Bone marrow (tissue), 2 donors: ENCODE measurements around the gene FILIP1L.

Experiments used
- DNase-seq, 2 donors: peaks; one replicate each; lab custom pipeline; 2025; lab: John Stamatoyannopoulos, UW

FILIP1L gene

GRCh38 chr3:100009276-100010086 is 104.8 kb downstream of the FILIP1L start:
- no peak for DNase-seq

DNA sequence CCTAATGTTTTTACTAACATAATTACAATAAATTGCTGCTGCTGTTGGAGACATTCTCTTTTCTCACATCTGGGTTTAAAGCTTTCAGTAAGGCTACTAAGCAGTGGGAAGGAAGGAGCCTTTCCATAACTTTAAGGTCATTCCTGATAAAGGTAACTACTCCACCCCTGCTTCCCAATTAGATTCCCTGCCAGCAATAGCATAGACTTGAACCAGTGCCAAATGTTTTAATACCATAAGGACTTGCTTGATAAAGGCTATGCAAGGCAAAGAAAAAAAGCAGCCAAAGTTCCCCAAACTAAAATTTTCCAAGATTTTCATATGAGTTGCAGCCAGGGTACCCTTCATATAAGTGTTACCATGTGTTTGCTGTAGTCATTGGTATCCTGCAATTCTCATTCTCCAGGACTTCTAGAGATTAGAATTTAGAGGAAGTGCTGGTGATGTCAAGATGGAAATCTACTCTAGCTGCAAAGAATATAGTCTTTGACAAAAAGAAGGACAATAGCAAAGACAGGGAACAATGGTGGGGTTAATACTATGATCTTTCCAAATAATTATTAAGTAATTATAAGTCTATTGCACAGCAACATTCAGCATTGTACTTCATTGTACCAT is 106.1 kb downstream of the FILIP1L start:
- DNase-seq = no peak

- DNase-seq = no peak
These were observed 107.0 kb downstream of the FILIP1L start for GRCh38 chr3:100007313-100007712.

DNA sequence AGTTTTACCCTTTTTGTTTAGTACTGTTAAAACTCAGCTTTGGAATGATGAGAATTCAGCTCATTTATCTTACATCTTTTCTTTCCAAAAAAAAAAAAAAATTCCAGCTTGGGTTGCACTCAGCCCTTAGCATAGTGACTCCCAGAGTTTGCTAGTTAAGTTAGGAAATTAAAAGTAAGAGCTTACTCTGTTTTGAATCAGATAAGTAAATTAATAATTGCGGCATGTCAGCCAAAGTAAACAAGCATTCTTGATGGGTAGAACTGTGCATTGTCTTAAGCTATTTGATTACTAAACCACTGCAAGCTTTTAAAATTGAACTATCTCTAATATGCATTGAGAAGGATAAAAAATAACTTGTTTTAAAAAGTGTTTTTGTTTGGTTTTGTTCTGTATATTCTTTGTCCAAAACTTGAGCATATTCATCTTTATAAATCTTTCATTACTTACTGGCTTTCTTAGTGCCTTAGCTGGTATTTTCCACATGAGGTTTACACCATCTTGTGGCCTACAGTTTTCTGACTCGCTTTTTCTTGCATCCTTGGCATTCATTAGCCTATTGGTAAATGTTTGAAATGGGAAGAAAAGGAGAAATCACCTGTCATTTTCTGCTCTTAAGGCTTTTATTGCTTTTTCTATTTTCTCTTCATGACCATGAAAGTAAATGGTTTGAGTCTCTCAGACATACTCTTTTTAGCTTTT is 107.6 kb downstream of the FILIP1L start:
- no peak for DNase-seq

DNA sequence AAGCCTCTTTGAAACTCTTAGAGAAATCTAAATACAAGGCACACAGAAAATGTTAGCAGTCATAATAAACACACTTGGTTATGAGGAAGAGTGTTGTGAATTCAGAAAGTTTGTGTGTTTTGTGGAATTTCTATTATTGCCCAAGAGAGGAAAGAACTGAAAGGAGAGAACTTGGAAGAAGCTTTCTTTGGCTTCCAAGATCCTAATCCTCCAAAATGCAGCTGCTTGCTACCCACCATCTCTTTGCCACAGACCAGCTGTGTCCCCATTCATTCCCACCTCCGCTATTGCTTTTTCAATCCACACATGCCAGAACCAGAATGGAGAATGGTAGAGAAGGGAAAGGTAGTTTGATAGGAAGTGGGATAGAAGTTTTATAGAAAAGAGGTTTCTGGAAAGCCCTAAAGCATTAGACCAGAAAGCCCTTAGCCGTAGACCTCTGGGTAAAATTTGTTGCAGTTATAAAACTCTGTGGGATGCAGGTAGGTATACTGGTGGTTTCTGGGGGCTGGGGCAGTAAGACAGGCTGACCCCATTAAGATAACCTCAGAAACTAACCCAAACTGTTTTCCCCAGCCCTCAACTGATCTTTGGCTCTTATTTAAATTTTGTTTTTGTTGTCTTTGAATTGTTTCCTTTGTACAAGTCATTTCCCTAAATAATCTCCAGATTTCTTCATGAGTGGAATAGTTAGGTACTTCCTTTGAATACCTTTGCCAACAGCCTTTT is 108.5 kb downstream of the FILIP1L start:
- DNase-seq = no peak

- no peak for DNase-seq
These were observed 109.4 kb downstream of the FILIP1L start for GRCh38 chr3:100004931-100005330.

GRCh38 chr3:100003609-100004503 is 110.4 kb downstream of the FILIP1L start:
- no peak for DNase-seq

- DNase-seq = no peak
These were observed 111.5 kb downstream of the FILIP1L start for GRCh38 chr3:100002599-100003350.

DNA sequence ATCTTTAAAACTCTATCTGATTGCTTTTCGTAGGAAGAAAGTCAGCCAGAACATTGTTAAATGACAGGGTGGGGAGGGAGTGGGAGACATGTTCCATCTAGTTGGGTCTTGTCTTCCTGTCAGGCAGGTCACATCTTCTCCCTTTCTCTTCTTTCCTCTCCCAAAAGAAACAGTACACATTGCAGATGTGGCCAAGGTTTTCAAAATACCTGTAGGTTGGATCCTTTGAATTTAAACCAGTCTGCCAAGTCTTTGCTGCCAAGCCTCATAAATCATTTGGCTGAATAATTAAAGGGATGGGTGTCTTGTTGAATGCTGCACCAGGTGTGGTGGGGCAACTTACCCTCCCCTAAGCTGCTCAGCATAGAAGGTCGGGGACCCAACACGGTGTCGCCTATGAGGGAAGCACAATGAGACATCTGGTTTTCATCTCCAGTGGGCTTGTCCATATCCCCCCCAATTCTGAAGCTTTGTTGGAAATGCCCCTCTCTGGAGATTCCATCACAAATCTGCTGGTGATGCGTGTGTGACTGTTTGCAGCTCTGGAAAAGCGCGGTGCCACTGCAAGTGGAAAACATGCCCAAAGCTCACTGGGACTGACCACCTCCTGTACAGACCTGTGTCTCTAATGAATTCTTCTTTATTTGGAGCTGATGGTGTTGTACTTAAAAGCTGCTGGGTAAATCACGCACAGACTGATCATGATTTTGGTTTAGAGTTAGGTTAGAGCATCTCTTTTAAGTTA is 112.6 kb downstream of the FILIP1L start:
- DNase-seq = no peak

GRCh38 chr3:100001083-100001482 is 113.2 kb downstream of the FILIP1L start:
- no peak for DNase-seq

GRCh38 chr3:99999536-99999935 is 114.8 kb downstream of the FILIP1L start:
- DNase-seq = no peak

GRCh38 chr3:99997293-99997692 is 117.0 kb downstream of the FILIP1L start:
- no peak for DNase-seq

DNA sequence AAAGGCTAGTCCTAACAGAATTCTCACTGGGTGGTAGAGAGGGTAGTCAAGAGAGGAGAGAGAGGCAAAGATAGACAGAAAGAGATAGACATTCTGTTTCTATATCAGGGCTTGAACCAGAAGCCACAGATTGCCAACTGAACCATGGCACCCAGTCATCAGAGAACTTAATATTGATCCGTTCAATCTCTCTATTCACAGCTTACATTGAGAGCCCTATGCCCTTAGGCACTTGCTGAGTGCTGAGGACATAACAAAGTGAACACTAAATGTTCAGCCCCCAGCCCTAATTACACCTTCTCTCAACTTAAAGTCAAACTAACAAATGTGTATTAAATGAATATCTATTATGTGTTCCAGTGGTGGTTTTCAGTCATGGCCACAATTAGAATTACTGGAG is 124.1 kb downstream of the FILIP1L start:
- no peak for DNase-seq

DNA sequence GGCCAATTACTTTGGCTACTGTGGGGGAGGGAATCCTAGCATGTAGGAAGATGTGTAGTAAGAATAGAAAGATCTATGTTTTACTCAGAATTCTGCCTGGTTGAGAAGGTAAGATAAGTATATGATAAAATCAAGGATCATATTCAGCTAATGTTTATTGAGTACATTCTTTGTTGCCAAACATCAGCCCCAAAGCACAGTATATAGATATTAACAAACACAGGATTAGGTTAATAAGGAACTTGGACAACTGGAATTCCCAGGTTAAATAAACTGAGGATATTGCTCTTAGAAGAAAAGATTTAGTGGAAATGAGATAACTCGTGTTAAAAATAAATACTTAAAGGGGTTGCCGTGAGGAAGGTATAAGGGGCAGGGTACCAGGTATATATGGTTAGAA is 129.6 kb downstream of the FILIP1L start:
- no peak for DNase-seq

DNA sequence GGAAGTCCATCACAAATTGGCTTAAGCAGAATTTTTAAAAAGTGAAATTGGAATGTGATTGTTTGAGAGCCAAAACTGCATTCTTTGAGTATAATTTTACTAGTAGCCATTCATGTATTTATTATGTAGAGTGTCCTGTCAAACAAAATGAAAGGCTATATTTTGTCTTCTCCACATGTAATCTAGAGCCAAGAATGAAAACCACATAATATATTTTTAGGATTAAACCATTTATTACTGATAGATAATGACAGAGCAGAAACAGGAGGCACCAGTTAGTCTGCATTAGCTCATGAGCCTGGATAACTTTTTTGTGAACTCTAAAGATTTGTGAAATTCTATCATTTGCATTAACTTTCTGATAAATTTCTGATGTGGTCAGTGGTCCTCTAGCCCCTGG is 130.2 kb downstream of the FILIP1L start:
- DNase-seq = no peak

GRCh38 chr3:99982650-99983049 is 131.7 kb downstream of the FILIP1L start:
- DNase-seq = no peak

GRCh38 chr3:99981138-99981537 is 133.2 kb downstream of the FILIP1L start:
- no peak for DNase-seq

DNA sequence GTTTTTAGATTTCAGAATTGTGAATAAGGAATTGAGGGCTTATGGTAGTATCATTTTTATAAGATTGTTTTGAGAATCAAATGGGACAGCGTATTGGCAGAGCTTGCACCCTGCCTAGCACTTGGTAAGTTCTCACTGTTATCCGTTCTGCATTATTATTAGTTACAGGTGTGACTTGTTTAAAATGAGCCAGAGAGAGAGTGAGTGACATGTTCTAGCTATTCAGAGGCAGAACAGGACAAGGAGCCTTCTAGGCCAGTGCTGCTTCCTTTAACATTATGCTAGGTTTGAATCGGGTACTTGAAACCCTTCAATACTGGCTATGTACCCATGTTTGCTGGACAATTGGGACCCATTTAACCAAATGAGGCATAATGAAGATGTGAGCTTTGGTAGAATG is 133.7 kb downstream of the FILIP1L start:
- DNase-seq = no peak

DNA sequence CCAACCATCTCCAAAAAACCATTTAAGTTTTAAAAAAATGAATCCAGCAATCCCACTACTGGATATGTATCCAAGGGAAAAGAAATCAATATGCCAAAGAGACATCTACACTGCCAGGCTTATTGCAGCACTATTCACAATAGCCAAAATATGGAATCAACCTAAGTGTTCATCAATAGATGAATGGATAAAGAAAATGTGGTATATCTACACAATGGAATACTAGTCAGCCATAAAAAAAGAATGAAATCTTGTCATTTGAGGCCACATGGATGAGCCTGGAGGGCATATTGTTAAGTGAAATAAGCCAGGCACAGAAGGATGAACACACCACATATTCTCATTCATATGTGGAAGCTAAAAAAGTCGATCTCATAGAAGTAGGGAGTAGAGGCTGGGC is 136.1 kb downstream of the FILIP1L start:
- no peak for DNase-seq

DNA sequence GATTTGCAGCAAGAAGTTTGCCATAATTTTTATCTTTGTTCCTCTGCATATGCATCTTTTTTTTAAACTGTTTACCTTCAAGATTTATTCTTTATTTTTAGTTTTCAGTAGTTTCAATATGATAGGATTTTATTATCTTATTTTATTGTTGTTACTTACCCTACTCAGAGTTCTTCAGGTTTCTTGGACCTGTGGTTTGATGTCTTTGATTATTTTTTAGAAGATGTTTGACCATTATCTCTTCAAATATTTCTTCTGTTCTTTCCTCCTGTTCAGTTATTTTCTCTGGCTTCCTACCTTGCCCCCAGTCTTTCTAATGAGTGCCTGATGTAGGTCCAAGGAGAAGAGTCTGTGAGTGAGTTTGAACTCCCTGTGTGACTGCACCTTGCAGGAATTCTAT is 137.7 kb downstream of the FILIP1L start:
- DNase-seq = no peak
